NCI-H2196 treated with DMSO at 0.1 percent for 48 hours (cell line): ENCODE results near the gene CCDC78.
"Not testable (repeated sequence)": the region's sequence is repeated elsewhere in the genome, so short reads cannot be mapped to it uniquely, and the experiment has no call there.

Experiments used
- DNase-seq: peaks from one replicate; lab custom pipeline; 2025; ENCODE audit not compliant: unreplicated experiment; lab: John Stamatoyannopoulos, UW

CCDC78 gene

GRCh38 chr16:761625-762513 is 35.6 kb upstream of the CCDC78 start:
- DNase-seq = no peak

- no peak for DNase-seq
Measured at GRCh38 chr16:760545-761343, 34.5 kb upstream of the CCDC78 start, which contains the start of gene MSLN. TSS of gene MSLN (plus strand) at chr16:760734. CDS start at chr16:762681, 1,947 bp downstream.

- DNase-seq = no peak
Measured at GRCh38 chr16:760065-760464, 33.8 kb upstream of the CCDC78 start.

- no peak for DNase-seq
Measured at GRCh38 chr16:759110-759910, 33.1 kb upstream of the CCDC78 start.

GRCh38 chr16:756428-756827 is 30.2 kb upstream of the CCDC78 start:
- no peak for DNase-seq

GRCh38 chr16:754656-755055 is 28.4 kb upstream of the CCDC78 start:
- no peak for DNase-seq

GRCh38 chr16:754121-754607 is 27.9 kb upstream of the CCDC78 start:
- not testable (repeated sequence) for DNase-seq

GRCh38 chr16:752007-752312 is 25.7 kb upstream of the CCDC78 start:
- DNase-seq = no peak

GRCh38 chr16:751152-752006 is 25.1 kb upstream of the CCDC78 start:
- DNase-seq = no peak

GRCh38 chr16:750485-750884 is 24.2 kb upstream of the CCDC78 start:
- no peak for DNase-seq

- no peak for DNase-seq
Measured at GRCh38 chr16:749010-749409, 22.8 kb upstream of the CCDC78 start.

GRCh38 chr16:747978-748746 is 21.9 kb upstream of the CCDC78 start:
- no peak for DNase-seq

GRCh38 chr16:746637-747036 is 20.4 kb upstream of the CCDC78 start:
- no peak for DNase-seq

GRCh38 chr16:745739-746138 is 19.5 kb upstream of the CCDC78 start:
- no peak for DNase-seq

- no peak for DNase-seq
Measured at GRCh38 chr16:743794-744500, 17.7 kb upstream of the CCDC78 start.

- DNase-seq = not testable (repeated sequence)
Measured at GRCh38 chr16:742894-743293, 16.7 kb upstream of the CCDC78 start.

GRCh38 chr16:741986-742629 is 15.9 kb upstream of the CCDC78 start:
- DNase-seq = no peak

- peak; percentile 81 for DNase-seq
Measured at GRCh38 chr16:740764-741505, 14.7 kb upstream of the CCDC78 start, which contains the start of gene CIAO3. TSS of gene CIAO3 (minus strand) at chr16:740997. CDS start at chr16:740985, 12 bp downstream.
